Left ventricle myocardium inferior (tissue), 1 donor: Measurements from ENCODE around the gene TMEM141. TPM values are rescaled to one million over a fixed set of nuclear protein-coding genes. Genes with fewer than 3 reads are reported as not detected.
"Not testable (repeated sequence)": the region's sequence is repeated elsewhere in the genome, so short reads cannot be mapped to it uniquely, and the experiment has no call there.

ENCODE experiments used
- DNase-seq: peaks from one replicate; pipeline ENCODE4 v3.0.0-alpha.2; 2020
- H3K27ac ChIP-seq: fragments of 200-600 bp; replicated peaks from 2 replicates; pipeline ENCODE4 v1.8.0; 2021
- H3K27me3 ChIP-seq: fragments of 200-600 bp; 2 replicates; pipeline ENCODE4 v1.8.0; 2021; ENCODE audit warnings: low read depth
- H3K36me3 ChIP-seq: fragments of 200-600 bp; 2 replicates; pipeline ENCODE4 v1.8.0; 2021
- H3K4me1 ChIP-seq: fragments of 200-600 bp; 2 replicates; pipeline ENCODE4 v1.8.0; 2021
- H3K4me3 ChIP-seq: fragments of 200-600 bp; 2 replicates; pipeline ENCODE4 v1.8.0; 2021; ENCODE audit warnings: mild to moderate bottlenecking, moderate library complexity
- H3K9me3 ChIP-seq: fragments of 200-600 bp; replicated peaks from 2 replicates; pipeline ENCODE4 v1.8.0; 2021
- intact Hi-C: fragments of 100-400 bp; cut with micrococcal nuclease; formaldehyde crosslinking; loops from one replicate; pipeline ENCODE4 v1.11.0; 2022
- total RNA-seq: library from RNA; stranded (reverse); fragmentation: NEBNext Ultra II Directional; extraction: Animal tissue kit (Norgen Biotek cat#: 25700); gene quantifications from one replicate; pipeline ENCODE4 v1.2.1, GENCODE V29; 2021
- TF ChIP-seq, protein P1 (sequence below): fragments of 200-600 bp; IDR thresholded peaks from 2 replicates; pipeline ENCODE4 v1.8.0; 2021; ENCODE audit warnings: antibody characterized with exemption, mild to moderate bottlenecking, borderline replicate concordance
- donor health status: DM: no; HTN: yes; CAD: no; lungs with severe emphysema.

TMEM141 gene
- total RNA-seq, 1 donor from 2014 or later = 71.4 TPM

DNA sequence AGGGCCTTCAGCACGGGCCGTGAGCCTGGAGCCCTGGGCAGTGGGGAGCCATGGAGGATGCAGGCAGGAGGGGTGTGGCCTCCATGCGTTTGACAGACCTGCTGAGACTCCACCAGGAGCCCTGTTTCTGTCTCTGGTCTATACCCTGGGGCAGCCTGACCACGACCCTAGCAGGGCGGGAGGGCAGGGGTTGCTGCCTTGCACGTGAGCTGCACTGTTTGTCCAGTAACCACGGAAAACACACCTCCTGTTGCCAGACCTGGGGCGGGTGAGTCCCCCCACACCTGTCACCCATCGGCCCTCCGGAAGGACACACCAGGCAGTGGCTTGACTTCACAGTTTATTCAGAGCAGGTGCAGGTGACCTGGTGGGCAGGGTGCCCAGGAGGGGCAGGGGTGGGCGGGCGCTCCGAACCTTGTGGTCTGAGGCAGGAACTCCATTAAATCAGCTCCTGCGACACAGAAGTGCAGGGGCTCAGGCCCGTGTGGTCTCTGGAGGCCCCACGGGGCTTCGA, 37.0 kb upstream of the TMEM141 start:
- no peaks in the 10 kb centered on the region for H3K36me3 ChIP-seq
- intact Hi-C loops = no loop called here
- H3K9me3 ChIP-seq = peaks cover 17% of the 10 kb centered on the region
- TF ChIP-seq, protein P1, sequence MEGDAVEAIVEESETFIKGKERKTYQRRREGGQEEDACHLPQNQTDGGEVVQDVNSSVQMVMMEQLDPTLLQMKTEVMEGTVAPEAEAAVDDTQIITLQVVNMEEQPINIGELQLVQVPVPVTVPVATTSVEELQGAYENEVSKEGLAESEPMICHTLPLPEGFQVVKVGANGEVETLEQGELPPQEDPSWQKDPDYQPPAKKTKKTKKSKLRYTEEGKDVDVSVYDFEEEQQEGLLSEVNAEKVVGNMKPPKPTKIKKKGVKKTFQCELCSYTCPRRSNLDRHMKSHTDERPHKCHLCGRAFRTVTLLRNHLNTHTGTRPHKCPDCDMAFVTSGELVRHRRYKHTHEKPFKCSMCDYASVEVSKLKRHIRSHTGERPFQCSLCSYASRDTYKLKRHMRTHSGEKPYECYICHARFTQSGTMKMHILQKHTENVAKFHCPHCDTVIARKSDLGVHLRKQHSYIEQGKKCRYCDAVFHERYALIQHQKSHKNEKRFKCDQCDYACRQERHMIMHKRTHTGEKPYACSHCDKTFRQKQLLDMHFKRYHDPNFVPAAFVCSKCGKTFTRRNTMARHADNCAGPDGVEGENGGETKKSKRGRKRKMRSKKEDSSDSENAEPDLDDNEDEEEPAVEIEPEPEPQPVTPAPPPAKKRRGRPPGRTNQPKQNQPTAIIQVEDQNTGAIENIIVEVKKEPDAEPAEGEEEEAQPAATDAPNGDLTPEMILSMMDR = no peak
- no peaks in the 10 kb centered on the region for H3K27me3 ChIP-seq
- no peak for DNase-seq
- peaks cover 15% of the 10 kb centered on the region for H3K4me1 ChIP-seq
- no peak overlapping the region for H3K27ac ChIP-seq
- H3K4me3 ChIP-seq = no peak overlapping the region

DNA sequence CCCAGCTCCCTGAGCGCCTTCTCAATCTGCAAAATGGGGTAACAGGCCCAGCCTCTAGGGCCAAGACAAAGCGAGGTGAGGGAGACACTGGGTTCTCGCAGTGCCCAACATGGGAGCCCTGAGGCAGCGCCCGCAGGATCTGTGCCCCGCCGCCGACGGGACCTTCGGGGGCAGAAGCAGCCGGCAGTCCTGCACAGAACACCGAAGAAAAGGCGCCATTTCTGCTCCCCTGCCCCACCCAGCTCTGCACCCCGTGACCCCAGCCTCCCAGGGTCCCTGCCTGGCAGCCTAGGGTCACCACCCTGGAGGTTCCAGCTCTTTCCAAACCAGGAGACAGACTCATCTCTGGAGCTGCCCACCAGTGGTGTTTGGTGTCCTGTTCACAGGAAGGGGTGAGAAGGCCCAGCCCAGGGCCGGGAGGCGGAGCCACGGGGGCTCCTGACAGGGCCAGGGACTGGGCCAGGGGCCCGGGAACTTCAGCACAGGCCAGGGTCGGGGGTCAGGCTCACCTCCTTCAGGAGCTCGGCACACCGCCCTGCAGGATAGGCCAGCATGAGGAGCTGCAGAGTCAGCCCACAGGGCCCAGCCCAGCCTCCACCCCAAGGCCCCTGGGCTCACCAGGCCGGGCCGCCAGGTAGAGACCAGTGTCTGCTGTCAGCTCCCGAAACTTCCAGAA, 36.4 kb upstream of the TMEM141 start:
- Histone ChIP-seq H3K4me3 (no peak overlapping the region), H3K27ac (no peak overlapping the region), H3K9me3 (peaks cover 17% of the 10 kb centered on the region), H3K36me3 (no peaks in the 10 kb centered on the region), H3K27me3 (no peaks in the 10 kb centered on the region), H3K4me1 (peaks cover 9% of the 10 kb centered on the region)
- TF ChIP-seq, protein P1 = no peak
- no peak for DNase-seq
- intact Hi-C loops = no loop called here

DNA sequence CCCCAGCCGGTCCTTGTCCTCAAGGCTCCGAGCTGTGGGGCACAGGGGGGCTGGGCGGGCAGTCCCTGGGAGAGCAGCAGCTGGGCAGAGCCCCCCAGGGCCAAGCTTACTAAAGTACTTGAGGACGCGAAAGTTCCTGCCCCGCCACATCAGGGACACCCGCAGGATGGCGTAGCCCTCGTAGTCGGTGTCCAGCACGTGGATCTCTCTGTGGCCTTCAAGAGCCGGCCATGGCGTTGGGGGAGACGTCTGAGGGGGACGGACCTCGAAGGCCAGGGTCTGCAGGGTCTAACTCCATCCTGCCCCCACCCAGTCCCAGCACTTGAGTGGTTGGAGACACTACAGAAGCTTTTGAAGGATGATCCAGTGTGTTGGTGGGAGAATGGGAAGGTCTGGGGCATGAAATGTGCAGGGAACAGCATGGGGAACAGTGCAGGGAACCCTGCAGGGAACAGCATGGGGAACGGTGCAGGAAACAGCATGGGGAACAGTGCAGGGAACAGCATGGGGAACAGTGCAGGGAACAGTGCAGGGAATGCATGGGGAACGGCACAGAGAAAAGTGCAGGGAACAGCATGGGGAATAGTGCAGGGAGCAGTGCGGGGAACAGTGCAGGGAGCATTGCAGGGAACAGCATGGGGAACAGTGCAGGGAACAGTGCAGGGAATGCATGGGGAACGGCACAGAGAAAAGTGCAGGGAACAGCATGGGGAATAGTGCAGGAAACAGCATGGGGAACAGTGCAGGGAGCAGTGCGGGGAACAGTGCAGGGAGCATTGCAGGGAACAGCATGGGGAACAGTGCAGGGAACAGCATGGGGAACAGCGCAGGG, 35.6 kb upstream of the TMEM141 start:
- H3K36me3 ChIP-seq, DNase-seq, intact Hi-C loops: not testable (repeated sequence)

DNA sequence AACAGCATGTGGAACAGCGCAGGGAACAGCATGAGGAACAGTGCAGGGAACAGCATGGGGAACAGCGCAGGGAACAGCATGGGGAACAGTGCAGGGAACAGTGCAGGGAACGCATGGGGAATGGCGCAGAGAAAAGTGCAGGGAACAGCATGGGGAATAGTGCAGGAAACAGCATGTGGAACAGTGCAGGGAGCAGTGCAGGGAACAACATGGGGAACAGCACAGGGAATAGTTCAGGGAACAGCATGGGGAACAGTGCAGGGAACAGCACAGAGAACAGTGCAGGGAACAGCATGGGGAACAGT, 35.1 kb upstream of the TMEM141 start:
- Histone ChIP-seq H3K4me3 (no peak overlapping the region), H3K36me3 (no peaks in the 10 kb centered on the region), H3K4me1 (peaks cover 10% of the 10 kb centered on the region), H3K9me3 (peaks cover 17% of the 10 kb centered on the region), H3K27me3 (no peaks in the 10 kb centered on the region), H3K27ac (no peak overlapping the region)
- intact Hi-C loops = no loop called here
- no peak for DNase-seq
- TF ChIP-seq, protein P1 = no peak

More for the DNA sequence above, 35.6 kb upstream of the TMEM141 start:
- not testable (repeated sequence) for H3K27ac ChIP-seq, H3K4me3 ChIP-seq, H3K4me1 ChIP-seq, H3K27me3 ChIP-seq
- peaks cover 17% of the 10 kb centered on the region for H3K9me3 ChIP-seq

DNA sequence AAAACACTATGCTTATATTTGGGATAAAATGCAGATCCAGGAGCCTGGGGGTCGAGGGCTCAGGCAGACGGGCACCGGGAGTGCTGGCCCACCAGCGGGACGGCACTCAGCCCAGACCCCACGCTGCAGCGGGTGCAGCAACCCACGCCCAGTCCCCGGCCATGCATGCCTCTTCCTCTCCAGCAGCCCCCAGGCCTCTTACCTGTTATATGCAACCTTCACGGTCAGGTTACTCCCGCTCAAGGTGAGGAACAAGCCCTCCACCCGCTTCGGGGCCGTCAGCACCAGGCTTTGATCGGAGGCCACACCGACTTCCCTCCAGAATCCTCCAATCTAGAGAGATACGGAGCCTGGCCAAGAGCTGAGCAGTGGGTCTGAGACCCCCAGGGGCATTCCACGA, 34.3 kb upstream of the TMEM141 start:
- no peak overlapping the region for H3K4me3 ChIP-seq
- H3K4me1 ChIP-seq = peaks cover 12% of the 10 kb centered on the region
- DNase-seq = no peak

More for the DNA sequence above, 34.3 kb upstream of the TMEM141 start:
- intact Hi-C loops = no loop called here
- no peaks in the 10 kb centered on the region for H3K36me3 ChIP-seq
- peaks cover 2% of the 10 kb centered on the region for H3K27me3 ChIP-seq
- peaks cover 9% of the 10 kb centered on the region for H3K9me3 ChIP-seq
- H3K27ac ChIP-seq = no peak overlapping the region
- TF ChIP-seq, protein P1 = no peak
